ENCODE measurements around the gene GSE1. TPM values are rescaled to one million over a fixed set of nuclear protein-coding genes. Genes with fewer than 3 reads are reported as not detected.
A peak's percentile ranks its signal among the peaks of the same experiment; 100 is the strongest.

The GSE1 gene
- polyA plus RNA-seq, 6 donors from 2014 or later, result 1.00 to 8.3 (median 3.9) TPM

GRCh38 chr16:85724126-85724879 lies 111.2 kb downstream of the GSE1 start:
- no peaks in the 10 kb centered on the region for H3K9me3 Mint-ChIP-seq
- ATAC-seq (ENCODE audit: low read depth in 2 of 2) (no peak), DNase-seq (no peak)
- peaks cover 17 to 26% (median 24%) of the 10 kb centered on the region in 3 donors for H3K4me1 Mint-ChIP-seq
- no peaks in the 10 kb centered on the region for H3K27me3 Mint-ChIP-seq
- H3K4me3 Mint-ChIP-seq, result no peak overlapping the region
- H3K27ac Mint-ChIP-seq, result peak overlapping the region in 5 of 6 donors; percentile 33 to 89 (median 61)
- H3K36me3 Mint-ChIP-seq, result peaks cover 0 to 29% of the 10 kb centered on the region in 2 donors

GRCh38 chr16:85724936-85725335 lies 111.8 kb downstream of the GSE1 start:
- Mint-ChIP-seq H3K27ac (peak overlapping the region in 1 of 6 donors; percentile 61), H3K27me3 (no peaks in the 10 kb centered on the region), H3K36me3 (peaks cover 0 to 25% of the 10 kb centered on the region in 2 donors), H3K9me3 (no peaks in the 10 kb centered on the region), H3K4me1 (peaks cover 20 to 32% (median 26%) of the 10 kb centered on the region in 3 donors), H3K4me3 (no peak overlapping the region)
- ATAC-seq (ENCODE audit: low read depth in 2 of 2), result no peak
- no peak for DNase-seq

Other genes starting within 250 kb of the GSE1 start
- gene GINS2, start 75.6 kb downstream of the GSE1 start, polyA plus RNA-seq (ENCODE audit: low read depth in 6 of 6), result 1 to 10 TPM in 4 of 6 donors, under 1 TPM in 1, not detected in 1; 0.54 to 2.0 (median 1.3) TPM
- gene C16orf74, start 137.8 kb downstream of the GSE1 start, polyA plus RNA-seq (ENCODE audit: low read depth in 6 of 6), result 100 to 1,000 TPM; 106 to 243 (median 143) TPM
- gene EMC8, start 186.2 kb downstream of the GSE1 start, polyA plus RNA-seq (ENCODE audit: low read depth in 6 of 6), result 10 to 100 TPM; 18.8 to 27.7 (median 21.5) TPM
- gene COX4I1, start 186.4 kb downstream of the GSE1 start, polyA plus RNA-seq (ENCODE audit: low read depth in 6 of 6), result 1,000 to 10,000 TPM in 5 of 6 donors, 100 to 1,000 TPM in 1; 943 to 1,321 (median 1,168) TPM

Data from naive B cell (primary cell).